ENCODE data around the gene KMT2C. TPM values are rescaled to one million over a fixed set of nuclear protein-coding genes. Genes with fewer than 3 reads are reported as not detected.
A peak's percentile ranks its signal among the peaks of the same experiment; 100 is the strongest.

The KMT2C gene
- total RNA-seq, 2 donors from 2014 or later = 70.0 to 110 TPM

GRCh38 chr7:152340161-152340560 is 95.6 kb downstream of the KMT2C start:
- H3K27me3 ChIP-seq (replicated peaks; ENCODE audit: insufficient read depth) = no peaks in the 10 kb centered on the region
- H3K27ac ChIP-seq = no peak overlapping the region
- no peaks in the 10 kb centered on the region for H3K9me3 ChIP-seq
- no peak overlapping the region for H3K4me3 ChIP-seq
- ATAC-seq (ENCODE audit: insufficient number of reproducible peaks, low FRiP score, low read depth) (no peak), DNase-seq (ENCODE audit: low spot score) (no peak)
- no peak for TF ChIP-seq CTCF (IDR thresholded peaks at IDR 0.05)
- no peaks in the 10 kb centered on the region for H3K36me3 ChIP-seq
- H3K4me1 ChIP-seq (ENCODE audit: control insufficient read depth in 1 of 2, low read depth in 2 of 2) = peaks cover 40 to 45% of the 10 kb centered on the region in 2 donors

- Histone ChIP-seq H3K4me3 (no peak overlapping the region), H3K36me3 (no peaks in the 10 kb centered on the region), H3K9me3 (no peaks in the 10 kb centered on the region), H3K27me3 (replicated peaks; ENCODE audit: insufficient read depth) (no peaks in the 10 kb centered on the region), H3K27ac (no peak overlapping the region), H3K4me1 (ENCODE audit: control insufficient read depth in 1 of 2, low read depth in 2 of 2) (peaks cover 40 to 48% of the 10 kb centered on the region in 2 donors)
- ATAC-seq (ENCODE audit: insufficient number of reproducible peaks, low FRiP score, low read depth) (no peak), DNase-seq (ENCODE audit: low spot score) (no peak)
- TF ChIP-seq CTCF (IDR thresholded peaks at IDR 0.05) = no peak
Observed at GRCh38 chr7:152338561-152338960, 97.2 kb downstream of the KMT2C start.

GRCh38 chr7:152336754-152337368 is 98.9 kb downstream of the KMT2C start:
- TF ChIP-seq CTCF (IDR thresholded peaks at IDR 0.05) = peak; percentile 39

GRCh38 chr7:152335900-152336571 is 99.8 kb downstream of the KMT2C start:
- H3K27me3 ChIP-seq (replicated peaks; ENCODE audit: insufficient read depth) = no peaks in the 10 kb centered on the region
- no peaks in the 10 kb centered on the region for H3K9me3 ChIP-seq
- no peak for ATAC-seq (ENCODE audit: insufficient number of reproducible peaks, low FRiP score, low read depth)
- no peaks in the 10 kb centered on the region for H3K36me3 ChIP-seq
- no peak for TF ChIP-seq CTCF (IDR thresholded peaks at IDR 0.05)
- H3K4me1 ChIP-seq (ENCODE audit: control insufficient read depth in 1 of 2, low read depth in 2 of 2) = peaks cover 36% of the 10 kb centered on the region in 2 donors
- no peak overlapping the region for H3K27ac ChIP-seq
- DNase-seq (ENCODE audit: low spot score) = no peak
- H3K4me3 ChIP-seq = peak overlapping the region; percentile 54

More at GRCh38 chr7:152336754-152337368, 98.9 kb downstream of the KMT2C start:
- H3K9me3 ChIP-seq = no peaks in the 10 kb centered on the region
- no peak for DNase-seq (ENCODE audit: low spot score)
- H3K27me3 ChIP-seq (replicated peaks; ENCODE audit: insufficient read depth) = no peaks in the 10 kb centered on the region
- no peak overlapping the region for H3K4me3 ChIP-seq
- H3K4me1 ChIP-seq (ENCODE audit: control insufficient read depth in 1 of 2, low read depth in 2 of 2) = peaks cover 38 to 40% of the 10 kb centered on the region in 2 donors
- no peaks in the 10 kb centered on the region for H3K36me3 ChIP-seq
- ATAC-seq (ENCODE audit: insufficient number of reproducible peaks, low FRiP score, low read depth) = no peak
- H3K27ac ChIP-seq = no peak overlapping the region

GRCh38 chr7:152333134-152333533 is 102.7 kb downstream of the KMT2C start:
- Histone ChIP-seq H3K4me3 (no peak overlapping the region), H3K4me1 (ENCODE audit: control insufficient read depth in 1 of 2, low read depth in 2 of 2) (peaks cover 20 to 25% of the 10 kb centered on the region in 2 donors), H3K27ac (no peak overlapping the region), H3K27me3 (replicated peaks; ENCODE audit: insufficient read depth) (no peaks in the 10 kb centered on the region), H3K9me3 (no peaks in the 10 kb centered on the region), H3K36me3 (peaks cover 6% of the 10 kb centered on the region)
- no peak for TF ChIP-seq CTCF (IDR thresholded peaks at IDR 0.05)
- ATAC-seq (ENCODE audit: insufficient number of reproducible peaks, low FRiP score, low read depth) (no peak), DNase-seq (ENCODE audit: low spot score) (no peak)
